GM12865 (cell line): ENCODE measurements around the gene SLX9.

Source experiments
- DNase-seq: peaks from one replicate; pipeline ENCODE4 v3.0.0; 2010; ENCODE audit warnings: low read depth
- H3K4me3 ChIP-seq: 2 replicates; pipeline ENCODE4 v1.5.1; 2011; ENCODE audit warnings: mild to moderate bottlenecking, low read depth, low read length, control low read depth
- TF ChIP-seq, protein P1 (sequence below): IDR thresholded peaks from 2 replicates; pipeline ENCODE4 v1.5.1; 2011; ENCODE audit warnings: low read length, control low read depth, low read depth, inconsistent platforms; ENCODE audit not compliant: insufficient read depth; ENCODE audit errors: missing control alignments

Gene SLX9

DNA sequence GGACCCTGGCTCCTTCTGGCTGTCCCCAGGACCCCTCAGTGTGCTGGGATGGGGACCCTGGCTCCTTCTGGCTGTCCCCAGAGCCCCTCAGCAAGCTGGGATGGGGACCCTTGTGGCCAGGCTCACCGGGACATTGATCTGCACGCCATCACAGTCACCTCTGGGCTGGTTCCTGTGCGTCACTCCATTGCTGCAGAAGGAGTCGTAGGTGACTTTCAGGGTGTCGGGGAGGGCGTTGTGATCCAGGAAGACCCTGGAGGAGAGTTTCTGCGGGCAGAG, 46.6 kb upstream of the SLX9 start:
- H3K4me3 ChIP-seq = no peak overlapping the region
- TF ChIP-seq, protein P1, sequence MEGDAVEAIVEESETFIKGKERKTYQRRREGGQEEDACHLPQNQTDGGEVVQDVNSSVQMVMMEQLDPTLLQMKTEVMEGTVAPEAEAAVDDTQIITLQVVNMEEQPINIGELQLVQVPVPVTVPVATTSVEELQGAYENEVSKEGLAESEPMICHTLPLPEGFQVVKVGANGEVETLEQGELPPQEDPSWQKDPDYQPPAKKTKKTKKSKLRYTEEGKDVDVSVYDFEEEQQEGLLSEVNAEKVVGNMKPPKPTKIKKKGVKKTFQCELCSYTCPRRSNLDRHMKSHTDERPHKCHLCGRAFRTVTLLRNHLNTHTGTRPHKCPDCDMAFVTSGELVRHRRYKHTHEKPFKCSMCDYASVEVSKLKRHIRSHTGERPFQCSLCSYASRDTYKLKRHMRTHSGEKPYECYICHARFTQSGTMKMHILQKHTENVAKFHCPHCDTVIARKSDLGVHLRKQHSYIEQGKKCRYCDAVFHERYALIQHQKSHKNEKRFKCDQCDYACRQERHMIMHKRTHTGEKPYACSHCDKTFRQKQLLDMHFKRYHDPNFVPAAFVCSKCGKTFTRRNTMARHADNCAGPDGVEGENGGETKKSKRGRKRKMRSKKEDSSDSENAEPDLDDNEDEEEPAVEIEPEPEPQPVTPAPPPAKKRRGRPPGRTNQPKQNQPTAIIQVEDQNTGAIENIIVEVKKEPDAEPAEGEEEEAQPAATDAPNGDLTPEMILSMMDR = no peak
- no peak for DNase-seq

GRCh38 chr21:44893948-44894656, 45.7 kb upstream of the SLX9 start:
- DNase-seq = no peak
- H3K4me3 ChIP-seq = no peak overlapping the region
- TF ChIP-seq, protein P1 = no peak

GRCh38 chr21:44894687-44895302, 45.0 kb upstream of the SLX9 start:
- TF ChIP-seq, protein P1 = no peak
- no peak overlapping the region for H3K4me3 ChIP-seq
- no peak for DNase-seq

- no peak for DNase-seq
- no peak overlapping the region for H3K4me3 ChIP-seq
- TF ChIP-seq, protein P1 = no peak
Observed at GRCh38 chr21:44895859-44896258, 44.0 kb upstream of the SLX9 start.

DNA sequence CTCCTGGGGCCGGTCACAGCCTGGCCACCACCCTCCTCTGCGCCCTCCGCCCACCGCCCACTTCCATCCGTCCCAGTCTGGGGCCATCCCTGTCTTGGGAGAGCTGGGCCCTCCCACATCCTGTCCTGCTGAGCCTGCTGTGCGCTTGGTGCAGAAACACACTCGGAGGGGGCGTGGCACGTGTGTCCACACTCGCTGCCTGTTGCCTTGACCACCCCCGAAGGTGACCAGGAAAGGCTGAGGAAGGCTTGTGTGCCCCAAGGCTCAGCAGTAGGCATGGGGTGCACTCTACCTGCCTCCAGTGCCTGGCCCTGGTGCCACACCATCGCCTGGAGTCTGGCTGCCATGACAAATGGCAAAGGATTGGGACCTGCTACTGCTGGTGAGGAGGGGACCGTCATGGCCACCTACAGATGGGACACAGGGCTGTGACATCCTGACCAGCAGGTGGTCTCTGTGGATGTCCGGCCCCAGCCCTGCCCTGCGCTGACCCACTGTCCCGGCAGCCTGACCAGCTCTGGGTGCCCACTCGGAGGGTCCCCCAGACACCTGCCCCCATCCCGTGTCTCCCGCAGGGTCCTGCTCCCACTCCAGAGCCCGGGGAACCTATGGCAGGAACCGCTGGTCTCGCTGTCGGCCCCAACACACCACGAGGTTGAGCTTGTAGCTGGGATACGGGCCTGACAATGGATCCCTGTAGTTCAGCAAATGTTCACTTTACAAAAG, 43.1 kb upstream of the SLX9 start:
- TF ChIP-seq, protein P1 = no peak
- H3K4me3 ChIP-seq = no peak overlapping the region
- no peak for DNase-seq

DNA sequence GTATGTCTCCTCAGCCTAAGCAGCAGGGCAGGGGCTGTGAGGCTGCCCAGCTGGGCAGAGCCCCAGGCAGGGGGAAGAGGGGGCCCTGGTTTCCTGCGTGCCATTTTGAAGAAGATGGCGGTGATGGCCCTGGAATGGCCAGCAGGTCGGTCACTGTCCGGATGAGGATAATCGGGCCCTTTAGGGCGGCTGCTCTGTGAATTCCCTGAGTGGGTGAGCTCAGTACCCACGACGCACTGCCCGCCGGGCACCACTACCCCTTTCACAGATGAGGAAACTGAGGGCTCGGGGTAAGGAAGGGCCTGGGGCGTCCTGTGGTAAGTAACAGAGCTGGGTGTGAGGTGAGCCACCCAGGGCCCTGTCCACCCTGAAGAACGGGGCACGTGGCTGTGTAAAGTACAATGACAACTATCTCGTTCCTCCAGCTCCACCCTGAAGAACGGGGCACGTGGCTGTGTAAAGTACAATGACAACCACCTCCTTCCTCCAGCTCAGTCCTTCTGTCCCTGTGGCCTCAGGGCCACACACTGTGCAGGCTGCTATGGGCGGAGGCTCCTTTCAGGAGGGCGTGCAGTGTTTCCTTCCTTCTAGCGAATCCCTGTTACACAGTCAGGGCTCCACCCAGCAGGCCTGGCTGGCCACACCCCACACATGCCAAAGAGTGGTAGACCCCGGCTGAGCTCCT, 42.4 kb upstream of the SLX9 start:
- no peak overlapping the region for H3K4me3 ChIP-seq
- TF ChIP-seq, protein P1 = no peak
- no peak for DNase-seq
